DMS 273 treated with DMSO at 0.1 percent for 48 hours (cell line): ENCODE measurements around the gene GREB1L.
"Not testable (repeated sequence)": the region's sequence is repeated elsewhere in the genome, so short reads cannot be mapped to it uniquely, and the experiment has no call there.

Source experiments
- DNase-seq: peaks from one replicate; lab custom pipeline; 2025; lab: John Stamatoyannopoulos, UW

Gene GREB1L

DNA sequence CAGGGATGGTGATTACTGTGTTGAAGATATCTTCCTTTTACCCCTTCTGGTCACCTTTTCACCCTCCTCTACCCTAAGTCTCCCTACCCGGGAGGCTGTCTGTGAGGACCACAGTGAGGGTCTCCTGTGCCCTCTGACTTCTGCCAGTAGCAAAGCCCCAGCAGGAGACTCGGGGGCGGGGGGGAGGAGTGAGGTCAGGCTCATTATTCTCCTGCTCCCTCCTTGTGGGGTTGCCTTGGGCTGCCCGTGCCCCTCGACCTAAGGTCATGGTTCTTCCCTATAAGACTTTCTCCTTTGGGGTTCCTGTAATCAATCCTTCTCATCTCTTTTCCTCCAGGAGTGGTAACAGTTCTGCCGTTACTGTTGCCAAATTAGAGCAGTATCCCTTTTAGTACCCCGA, 65.5 kb downstream of the GREB1L start:
- DNase-seq: no peak

DNA sequence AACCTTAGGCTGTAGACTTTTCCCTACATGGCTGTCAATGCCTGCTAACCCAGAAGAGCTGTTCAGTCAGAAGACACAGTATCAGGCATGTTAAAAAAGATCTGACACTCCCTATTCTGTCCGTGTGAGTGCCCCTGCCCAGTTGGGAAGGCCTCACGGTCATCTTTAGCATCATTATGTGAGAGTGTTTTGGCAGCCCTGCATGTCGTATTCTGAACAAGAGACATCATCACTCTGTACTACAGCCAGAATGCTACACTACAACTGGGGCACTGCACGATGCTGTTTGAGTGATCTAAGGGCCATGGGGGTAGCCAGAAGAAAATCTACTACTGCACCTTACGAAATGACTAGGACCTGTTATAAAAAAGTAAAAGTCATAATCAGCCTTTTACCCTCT, 67.2 kb downstream of the GREB1L start:
- DNase-seq: no peak

DNA sequence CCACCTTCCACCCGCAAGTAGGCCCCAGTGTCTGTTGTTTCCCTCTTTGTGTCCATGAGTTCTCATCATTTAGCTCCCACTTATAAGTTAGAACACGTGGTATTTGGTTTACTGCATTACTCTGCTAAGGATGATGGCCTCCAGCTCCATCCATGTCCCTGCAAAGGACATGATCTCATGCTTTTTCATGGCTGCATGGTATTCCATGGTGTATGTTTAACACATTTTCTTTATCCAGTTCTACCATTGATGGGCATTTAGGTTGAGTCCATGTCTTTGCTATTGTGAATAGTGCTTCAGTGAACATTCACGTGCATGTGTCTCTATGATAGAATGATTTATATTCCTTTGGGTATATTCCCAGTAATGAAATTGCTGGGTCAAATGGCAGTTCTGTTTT, 69.9 kb downstream of the GREB1L start:
- not testable (repeated sequence) for DNase-seq

DNA sequence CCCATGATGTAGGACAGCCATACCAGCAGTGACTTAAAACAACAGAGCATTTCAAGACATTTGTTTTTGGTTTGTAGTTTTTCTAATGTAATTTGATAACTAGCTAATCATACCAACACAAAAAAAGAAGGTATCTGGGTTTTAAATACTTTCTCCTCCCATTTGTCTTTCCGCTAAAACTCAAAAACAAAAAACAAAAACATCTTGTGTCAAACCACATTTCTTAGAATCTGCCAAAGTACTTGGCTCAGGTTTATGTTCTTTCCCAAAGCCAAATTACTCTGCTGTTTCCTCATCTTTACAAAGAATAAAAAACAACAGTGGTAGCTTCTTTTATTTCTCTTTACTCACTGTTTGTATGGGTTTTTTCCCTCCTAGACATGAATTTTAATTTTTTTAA, 71.5 kb downstream of the GREB1L start:
- no peak for DNase-seq

DNA sequence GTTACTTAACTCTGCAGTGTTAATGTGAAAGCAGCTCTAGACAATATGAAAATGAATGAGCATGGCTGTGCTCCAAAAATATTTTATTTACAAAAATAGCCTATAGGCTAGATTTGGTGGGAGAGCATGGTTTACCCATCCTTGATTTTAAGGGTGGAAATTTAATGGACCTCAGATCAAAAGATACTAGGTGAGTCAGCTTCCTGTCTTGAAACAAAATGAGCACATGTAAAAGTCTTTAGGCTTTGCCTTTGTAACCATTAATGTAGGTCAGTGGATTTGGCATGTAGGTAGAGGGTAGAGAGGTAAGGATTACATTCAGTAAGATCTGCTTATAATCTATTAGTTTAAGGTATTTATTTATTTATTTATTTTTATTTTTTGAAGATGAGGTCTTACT, 72.7 kb downstream of the GREB1L start:
- no peak for DNase-seq

DNA sequence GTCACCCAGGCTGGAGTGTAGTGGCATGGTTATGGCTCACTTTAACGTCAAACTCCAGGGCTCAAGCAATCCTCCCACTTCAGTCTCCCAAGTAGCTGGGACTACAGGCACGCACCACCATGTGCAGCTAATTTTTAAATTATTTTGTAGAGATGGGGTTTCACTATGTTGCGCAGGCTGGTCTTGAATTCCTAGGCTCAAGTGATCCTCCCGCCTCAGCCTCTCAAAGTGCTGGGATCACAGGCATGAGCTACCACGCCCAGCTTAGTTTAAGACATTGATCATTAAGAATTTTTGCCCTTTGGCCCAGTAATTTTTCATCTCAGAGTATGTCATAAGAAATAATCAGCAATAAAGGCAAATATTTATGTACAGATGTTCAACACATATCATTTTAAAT, 73.1 kb downstream of the GREB1L start:
- DNase-seq: not testable (repeated sequence)

DNA sequence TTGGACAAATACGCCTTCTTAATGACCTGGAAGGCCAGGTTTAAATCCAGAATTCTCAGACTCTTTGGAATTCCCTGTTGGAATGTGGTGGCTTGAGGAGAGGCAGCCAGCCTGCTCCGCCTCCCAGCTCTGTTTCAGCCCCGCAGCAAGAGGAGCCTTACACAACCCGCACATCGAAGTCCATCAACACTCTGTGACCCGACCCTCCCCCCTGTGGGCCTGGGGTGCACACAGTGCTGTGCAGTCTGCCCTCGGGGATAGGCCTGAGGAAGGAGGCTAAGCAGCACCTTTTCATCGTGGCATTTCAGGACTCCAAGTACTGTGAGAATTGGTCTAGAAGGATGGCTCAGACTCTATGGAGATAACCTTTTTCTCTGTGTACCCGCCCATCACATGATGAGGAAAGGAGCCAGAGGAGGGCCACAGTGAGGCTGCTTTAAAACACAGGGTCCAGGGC, 73.7 kb downstream of the GREB1L start:
- DNase-seq: no peak

DNA sequence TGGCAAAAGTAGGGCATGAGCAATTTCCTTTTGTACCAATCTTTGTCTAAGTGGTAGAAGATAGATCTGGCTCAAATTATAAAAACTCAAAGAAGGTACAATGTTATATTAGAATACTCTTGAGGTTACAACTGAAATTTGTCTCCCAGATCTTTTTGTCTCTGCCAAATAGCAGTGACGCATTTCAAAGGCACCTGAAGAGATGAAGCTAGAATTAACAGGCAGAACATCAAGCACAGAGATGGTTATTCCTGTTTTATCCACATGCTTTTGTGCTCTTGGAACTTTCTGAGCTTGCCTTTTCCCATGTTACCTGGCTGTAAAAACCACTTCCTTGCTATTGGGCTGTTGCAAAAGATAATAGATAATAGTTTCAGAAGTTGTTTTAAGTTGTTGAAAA, 74.3 kb downstream of the GREB1L start:
- no peak for DNase-seq

DNA sequence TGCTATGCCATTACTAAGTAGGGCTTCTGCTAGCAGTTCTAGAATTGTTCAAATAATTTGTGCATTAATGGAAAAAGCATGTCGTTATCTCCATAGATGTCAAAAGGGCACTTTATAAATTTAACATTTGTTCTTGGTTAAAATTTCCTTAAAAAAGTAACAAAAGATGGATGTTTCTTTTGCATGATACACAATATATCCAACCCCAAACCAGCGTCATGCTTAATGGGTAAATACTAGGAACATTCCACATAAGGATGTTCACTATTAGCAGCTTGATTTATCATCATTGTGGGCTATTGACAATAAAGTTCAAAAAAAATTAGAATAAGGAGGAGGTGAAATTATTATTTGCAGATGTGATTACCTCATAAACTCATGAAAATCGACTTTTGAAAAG, 79.7 kb downstream of the GREB1L start:
- no peak for DNase-seq

DNA sequence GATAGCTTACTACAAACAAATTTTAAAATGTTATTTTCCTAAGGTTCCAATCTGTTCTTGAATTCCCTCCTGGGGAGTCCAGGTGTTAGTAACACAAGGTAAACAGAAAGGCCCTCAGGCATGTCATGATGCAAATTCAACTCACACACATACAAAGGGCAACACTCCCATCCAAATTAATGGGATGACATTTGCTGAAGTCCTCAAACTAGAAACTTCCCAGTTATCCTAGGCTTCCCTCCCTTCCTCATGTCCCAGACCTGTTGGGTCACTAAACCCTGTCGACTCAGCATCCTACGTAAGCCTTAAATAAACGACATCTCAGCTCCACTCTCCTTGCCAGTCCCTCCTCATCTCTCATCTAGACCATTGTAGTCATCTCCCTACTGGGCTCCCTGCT, 85.1 kb downstream of the GREB1L start:
- no peak for DNase-seq

DNA sequence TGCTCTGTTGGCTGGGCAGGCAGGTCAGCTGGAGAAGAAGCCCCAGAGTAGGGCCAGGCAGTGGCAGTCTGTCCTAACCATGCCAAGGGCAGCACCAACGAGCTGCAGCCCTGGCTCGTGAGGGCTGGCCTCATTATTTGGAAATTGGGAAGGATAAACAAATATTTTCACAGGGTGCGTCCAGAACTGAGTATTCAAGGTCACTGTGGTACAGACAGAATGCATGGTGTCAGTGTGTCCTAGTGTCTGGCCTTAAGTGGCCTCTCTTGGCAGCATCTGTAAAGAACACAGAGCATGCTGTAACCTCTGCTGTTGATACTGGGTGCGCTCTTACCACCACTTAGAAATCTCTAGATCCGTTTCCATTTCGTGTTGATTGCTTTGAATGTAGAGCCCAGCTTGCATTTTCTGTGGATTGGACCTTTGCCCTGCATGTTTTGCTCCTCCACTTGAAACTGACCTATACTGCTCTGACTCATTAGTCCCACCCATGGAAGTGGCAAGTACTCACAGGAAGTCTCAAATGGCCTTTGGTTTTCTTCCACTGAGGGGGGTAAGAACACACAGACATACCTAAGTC, 88.2 kb downstream of the GREB1L start:
- no peak for DNase-seq

DNA sequence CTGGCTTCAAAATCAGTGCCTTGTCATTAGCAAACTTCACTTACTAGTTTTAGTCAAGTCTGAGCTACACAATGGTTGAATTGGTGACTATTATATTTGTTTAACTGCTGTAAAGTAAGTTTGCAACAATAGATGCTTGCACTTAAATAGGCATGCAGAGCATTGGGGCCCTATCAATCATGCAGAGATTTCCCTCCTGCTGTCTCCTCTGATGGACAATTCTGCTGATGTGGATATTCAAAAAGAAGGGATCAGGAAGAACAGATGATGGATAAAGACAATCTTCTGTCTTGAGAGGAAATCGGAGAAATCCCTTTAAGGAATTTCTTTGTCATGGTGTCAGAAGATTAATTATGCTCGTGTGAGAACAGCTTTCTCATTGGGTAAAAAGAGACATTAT, 89.0 kb downstream of the GREB1L start:
- no peak for DNase-seq

DNA sequence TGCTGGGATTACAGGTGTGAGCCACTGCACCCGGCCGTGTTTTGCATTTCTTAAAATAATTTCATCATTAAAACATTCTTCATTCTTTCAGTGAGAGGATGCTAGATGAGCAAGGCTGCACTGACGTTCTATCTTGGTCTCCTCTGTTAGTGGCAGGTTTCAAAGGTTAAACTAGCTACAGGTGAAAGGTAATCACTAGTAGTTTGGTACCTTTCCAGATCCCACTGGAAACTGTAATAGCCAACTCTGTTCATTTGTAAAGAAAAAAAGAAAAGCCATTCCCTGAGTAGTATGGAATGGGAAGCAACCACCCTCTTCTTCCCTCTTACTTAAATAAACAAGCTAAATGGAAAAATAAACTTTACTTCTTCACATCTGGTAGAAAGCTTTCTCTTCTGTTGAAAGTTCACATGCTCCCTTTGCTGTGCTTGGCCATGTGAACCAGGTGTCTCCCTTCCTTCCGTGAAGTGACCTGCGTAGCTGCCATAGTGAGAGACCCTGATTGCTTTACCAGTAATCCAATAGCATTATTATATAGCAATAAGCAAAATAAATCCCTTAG, 94.0 kb downstream of the GREB1L start:
- DNase-seq: no peak

DNA sequence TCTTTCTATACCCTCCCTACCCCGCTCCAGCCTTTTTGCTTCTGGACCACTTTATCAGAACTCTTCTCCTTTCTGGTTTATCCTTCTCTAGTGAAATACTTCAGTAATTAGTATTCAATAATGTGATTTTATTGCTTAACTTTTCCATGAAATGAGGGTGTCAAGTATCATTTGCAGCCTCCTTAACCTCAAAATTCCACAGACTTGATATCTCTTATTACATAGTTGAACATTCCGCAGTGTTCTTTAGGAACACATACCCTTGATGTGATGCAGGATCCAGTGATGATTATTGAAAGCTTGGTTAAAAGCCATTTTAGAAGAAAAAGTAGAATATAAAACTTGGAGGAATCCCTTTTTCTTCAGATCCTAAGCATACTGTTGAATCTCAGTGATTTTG, 94.8 kb downstream of the GREB1L start:
- DNase-seq: no peak

DNA sequence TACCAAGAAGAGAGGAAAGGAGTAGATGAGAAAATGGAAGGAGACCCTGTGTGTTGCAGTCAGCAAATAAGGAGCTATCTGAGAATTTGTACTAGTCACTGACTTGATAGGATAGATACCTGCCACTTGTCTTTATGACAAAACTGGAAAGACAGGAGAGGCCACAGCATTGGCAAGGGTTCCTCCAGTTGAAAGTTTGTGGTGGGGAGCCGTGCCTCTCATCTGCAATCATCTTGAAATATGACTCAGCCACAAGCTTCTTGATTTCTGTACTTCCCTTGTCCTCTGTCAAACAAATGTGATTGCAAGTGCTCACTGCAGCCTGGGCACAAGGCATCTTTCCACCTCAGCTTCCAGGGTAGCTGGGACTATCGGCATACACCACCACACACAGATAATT, 99.1 kb downstream of the GREB1L start:
- DNase-seq: no peak

DNA sequence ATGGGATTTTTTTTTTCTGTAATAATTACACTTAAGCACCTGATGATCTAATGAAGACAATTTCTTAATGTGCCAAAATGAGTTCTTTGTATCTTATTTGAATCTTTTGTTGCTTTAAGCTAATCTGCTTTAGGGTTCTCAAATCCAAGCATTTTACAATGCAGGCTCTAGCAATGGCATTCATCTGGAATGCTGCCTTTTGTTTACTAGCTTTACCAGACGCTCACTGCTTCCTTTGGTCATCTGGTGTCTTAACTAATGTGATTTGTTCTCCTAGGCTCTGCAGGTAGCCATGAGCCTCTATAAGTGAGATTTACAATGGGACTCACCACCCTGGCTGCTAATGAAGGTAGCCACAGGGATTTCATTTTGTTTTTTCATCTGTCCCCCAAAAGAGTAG, 100.3 kb downstream of the GREB1L start:
- DNase-seq: no peak

DNA sequence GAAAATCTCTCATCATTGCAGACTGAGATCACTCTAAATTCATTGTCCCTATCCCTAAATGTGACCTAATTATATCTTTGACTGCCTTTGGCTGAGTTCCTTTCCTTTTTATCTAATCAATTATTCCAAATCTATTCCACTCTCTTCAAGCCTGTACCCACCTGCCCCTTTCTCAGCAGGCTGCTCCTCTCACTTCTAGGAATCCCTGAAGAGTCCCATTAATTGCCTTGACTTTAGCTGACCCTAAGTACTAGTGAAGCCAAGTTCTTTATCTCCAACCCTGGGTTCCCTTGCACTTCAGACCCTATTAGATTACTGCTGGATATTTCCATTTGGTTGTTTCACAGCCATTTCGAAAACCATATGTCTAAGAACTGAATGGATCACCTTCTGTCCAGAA, 102.8 kb downstream of the GREB1L start:
- DNase-seq: no peak

DNA sequence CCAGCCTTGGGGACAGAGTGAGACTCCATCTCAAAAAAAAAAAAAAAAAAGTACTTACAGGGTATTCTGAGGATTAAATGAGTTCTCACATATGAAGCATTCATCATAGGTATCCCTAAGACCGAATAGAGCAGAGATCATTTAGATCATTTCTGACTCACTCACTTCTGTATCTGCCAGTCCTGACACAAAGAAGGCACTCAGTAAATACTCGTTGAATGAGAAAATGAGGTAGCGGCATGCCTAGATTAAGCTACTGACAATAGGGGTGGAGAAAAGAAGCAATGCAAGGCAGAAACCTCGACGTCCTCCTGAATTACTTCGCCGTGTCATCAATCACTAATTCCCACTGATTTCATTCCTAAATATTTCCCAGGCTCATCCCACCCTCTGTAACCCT, 103.8 kb downstream of the GREB1L start:
- DNase-seq: no peak

DNA sequence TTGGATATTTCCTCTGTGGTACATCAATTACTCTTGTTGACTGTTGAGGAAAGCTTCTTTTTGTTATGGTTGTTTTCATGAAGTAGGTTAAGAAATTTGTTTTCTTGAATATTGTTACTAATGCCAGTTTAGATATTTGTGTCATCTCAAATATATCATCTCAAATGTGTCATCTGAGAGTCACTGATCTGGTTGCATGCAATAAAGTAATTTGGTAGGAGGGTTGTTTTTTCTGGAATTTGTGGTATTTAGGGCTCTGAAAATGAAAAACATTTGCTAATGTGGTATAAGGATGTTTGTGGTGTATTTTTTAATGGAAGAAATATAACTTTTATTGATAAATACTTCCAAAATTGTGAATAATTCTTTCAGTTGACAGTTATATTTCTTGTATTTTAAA, 117.7 kb downstream of the GREB1L start:
- no peak for DNase-seq

DNA sequence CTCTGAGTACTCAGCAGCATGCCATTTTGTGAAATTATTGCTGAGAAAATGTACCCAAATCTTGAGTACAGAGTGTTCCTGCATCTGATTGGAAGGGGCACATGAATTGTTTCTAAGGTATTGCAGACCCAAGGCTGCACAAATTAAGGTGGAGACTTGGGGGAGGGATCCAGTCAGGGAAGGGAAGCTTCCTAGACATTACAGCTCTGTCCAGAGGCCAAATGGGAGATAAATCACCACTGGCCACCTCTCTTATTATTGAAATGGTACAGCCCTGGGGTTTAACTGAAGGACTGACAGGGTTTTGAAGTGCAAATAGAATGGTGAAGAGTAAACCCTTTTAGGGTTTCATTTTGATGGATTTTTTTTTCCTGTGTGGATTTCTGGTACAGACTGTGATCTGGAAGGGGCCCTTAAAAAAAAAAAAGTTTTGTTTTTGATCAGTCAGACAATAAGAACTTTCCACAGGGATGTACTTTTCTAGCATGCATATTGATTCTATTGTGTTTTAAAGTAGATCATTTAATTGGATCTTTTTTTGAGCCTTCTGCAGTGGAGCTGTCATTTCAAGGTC, 119.4 kb downstream of the GREB1L start:
- no peak for DNase-seq

DNA sequence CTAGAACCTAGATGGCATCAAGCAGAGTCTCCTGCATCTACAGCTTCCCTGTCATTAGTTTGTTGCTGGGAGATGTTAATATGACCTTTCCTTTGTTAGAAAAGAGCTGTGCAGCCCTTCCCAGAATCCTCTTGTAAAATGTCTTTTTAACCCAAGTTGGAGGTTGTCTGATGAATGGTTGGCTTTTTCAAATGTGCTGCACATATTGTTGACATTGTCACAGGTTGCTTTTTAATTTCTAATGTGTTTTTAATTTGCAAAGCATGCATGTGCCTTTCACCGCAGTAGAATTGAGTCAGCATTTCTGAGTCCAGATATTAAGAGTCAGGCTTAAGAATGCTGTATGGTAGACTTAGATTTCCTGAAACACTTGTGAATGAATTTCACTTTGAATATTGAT, 120.8 kb downstream of the GREB1L start:
- no peak for DNase-seq

DNA sequence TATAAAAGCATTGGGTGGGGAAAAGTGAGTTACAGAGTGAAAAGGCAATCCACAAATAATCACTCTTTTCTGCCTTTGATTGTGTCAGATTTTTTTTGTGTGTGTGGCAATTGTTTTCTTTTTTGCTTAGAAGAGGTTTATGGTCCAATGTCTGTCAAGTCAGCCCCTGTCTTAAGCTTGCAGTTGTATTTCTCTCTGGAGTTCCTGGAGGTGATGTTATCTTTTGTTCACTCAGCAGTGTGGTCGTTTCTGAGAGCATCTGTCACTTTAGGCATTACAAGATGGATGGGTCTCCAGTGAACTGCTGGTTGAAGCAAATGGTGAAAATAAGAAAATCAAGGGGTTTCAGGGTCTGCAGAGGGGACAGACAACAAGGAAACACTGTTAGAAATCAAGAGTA, 121.3 kb downstream of the GREB1L start:
- DNase-seq: no peak

DNA sequence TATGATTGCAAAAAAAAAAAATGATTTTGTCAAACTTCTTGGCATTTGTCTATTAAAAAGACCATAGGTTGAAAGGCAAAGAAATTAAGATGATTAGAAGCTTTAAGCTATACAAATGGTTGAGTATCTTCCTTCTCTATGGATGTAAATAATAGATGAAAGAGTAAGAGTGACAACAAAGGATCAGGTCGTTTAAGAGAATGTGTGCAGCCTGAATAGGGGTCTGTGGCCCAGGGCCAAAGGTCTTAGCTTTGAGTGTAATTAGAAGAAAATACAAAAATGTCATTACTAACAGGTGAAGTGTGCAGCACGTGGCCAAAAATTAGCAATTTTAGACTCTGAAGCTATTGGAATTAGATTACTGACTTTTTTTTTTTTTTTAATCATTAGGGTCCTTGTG, 122.4 kb downstream of the GREB1L start:
- no peak for DNase-seq

DNA sequence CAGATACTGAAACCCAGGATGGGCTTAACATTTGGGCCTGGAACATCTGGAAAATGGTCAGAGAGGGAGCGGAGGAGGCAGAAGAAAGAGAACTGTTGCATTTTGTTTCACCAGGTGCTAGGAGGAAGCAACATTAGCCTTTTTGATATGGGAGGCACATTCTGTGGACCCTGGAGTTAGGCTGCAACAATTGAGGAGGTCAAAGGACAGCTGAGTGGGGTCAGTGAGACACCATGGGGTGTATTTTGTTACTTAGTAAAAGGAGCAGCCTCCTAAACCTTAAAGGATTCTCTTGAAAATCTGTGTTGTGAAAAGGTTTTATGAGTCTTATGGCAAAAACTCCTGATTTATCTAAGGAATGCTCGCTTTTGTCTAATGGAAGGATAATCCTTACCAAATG, 124.9 kb downstream of the GREB1L start:
- no peak for DNase-seq
